Measurements from ENCODE around the gene HOXA10.

DNA sequence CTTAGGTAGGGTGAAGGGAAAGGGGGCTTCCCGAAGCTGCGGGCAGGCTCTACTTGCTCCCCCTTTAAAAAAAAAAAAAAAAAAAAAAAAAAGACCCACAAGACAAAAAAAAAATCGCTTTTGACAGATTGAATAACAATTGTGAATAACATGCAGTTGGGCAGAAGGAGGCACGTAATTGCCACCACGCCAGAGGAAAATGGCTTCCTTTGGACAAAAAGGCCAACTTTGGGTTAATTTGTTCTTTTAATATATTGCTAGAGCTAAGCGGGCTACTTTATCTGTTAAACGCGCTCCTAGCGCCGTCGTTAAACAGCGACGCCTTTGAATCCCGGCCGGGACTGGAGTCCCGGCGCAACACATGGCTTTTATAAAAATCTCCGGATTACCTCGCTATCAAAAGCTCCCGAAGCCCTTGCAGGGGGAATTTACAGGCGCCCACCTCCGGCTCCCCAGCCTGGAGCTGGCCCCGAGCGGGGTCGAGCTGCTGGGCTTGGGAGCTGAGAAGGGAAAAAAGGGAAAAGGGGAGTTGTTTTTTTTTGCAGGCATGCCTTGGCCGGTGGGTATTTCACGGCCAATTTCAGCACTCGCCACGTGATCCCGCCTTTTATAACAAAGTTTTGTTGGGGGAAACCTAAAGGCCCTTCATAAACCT lies 9.7 kb upstream of the HOXA10 start:
- TF ChIP-seq, protein P1, sequence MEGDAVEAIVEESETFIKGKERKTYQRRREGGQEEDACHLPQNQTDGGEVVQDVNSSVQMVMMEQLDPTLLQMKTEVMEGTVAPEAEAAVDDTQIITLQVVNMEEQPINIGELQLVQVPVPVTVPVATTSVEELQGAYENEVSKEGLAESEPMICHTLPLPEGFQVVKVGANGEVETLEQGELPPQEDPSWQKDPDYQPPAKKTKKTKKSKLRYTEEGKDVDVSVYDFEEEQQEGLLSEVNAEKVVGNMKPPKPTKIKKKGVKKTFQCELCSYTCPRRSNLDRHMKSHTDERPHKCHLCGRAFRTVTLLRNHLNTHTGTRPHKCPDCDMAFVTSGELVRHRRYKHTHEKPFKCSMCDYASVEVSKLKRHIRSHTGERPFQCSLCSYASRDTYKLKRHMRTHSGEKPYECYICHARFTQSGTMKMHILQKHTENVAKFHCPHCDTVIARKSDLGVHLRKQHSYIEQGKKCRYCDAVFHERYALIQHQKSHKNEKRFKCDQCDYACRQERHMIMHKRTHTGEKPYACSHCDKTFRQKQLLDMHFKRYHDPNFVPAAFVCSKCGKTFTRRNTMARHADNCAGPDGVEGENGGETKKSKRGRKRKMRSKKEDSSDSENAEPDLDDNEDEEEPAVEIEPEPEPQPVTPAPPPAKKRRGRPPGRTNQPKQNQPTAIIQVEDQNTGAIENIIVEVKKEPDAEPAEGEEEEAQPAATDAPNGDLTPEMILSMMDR (IDR thresholded peaks at IDR 0.05), result no peak
- no peak for TF ChIP-seq POLR2AphosphoS5 (IDR thresholded peaks at IDR 0.05)

Measured in stomach (tissue), 4 donors.